ENCODE measurements around the gene OCA2.

OCA2 gene

GRCh38 chr15:27847775-27848710, 251.1 kb downstream of the OCA2 start:
- no peak for DNase-seq (ENCODE audit: low read depth)

GRCh38 chr15:27846722-27847395, 252.3 kb downstream of the OCA2 start:
- DNase-seq (ENCODE audit: low read depth): no peak

GRCh38 chr15:27845535-27846369, 253.4 kb downstream of the OCA2 start:
- DNase-seq (ENCODE audit: low read depth): no peak

- peak; percentile 26 for DNase-seq (ENCODE audit: low read depth)
Measured at GRCh38 chr15:27844018-27844666, 255.0 kb downstream of the OCA2 start.

- no peak for DNase-seq (ENCODE audit: low read depth)
Measured at GRCh38 chr15:27843146-27843545, 256.0 kb downstream of the OCA2 start.

GRCh38 chr15:27842526-27842925, 256.6 kb downstream of the OCA2 start:
- no peak for DNase-seq (ENCODE audit: low read depth)

- DNase-seq (ENCODE audit: low read depth): no peak
Measured at GRCh38 chr15:27835233-27835939, 263.7 kb downstream of the OCA2 start.

- no peak for DNase-seq (ENCODE audit: low read depth)
Measured at GRCh38 chr15:27834684-27835083, 264.4 kb downstream of the OCA2 start.

- no peak for DNase-seq (ENCODE audit: low read depth)
Measured at GRCh38 chr15:27833974-27834373, 265.1 kb downstream of the OCA2 start.

GRCh38 chr15:27833178-27833577, 265.9 kb downstream of the OCA2 start:
- DNase-seq (ENCODE audit: low read depth): no peak

GRCh38 chr15:27832237-27832596, 266.9 kb downstream of the OCA2 start:
- no peak for DNase-seq (ENCODE audit: low read depth)

- no peak for DNase-seq (ENCODE audit: low read depth)
Measured at GRCh38 chr15:27831384-27832236, 267.5 kb downstream of the OCA2 start.

- no peak for DNase-seq (ENCODE audit: low read depth)
Measured at GRCh38 chr15:27828746-27829145, 270.4 kb downstream of the OCA2 start.

GRCh38 chr15:27826902-27827714, 272.0 kb downstream of the OCA2 start:
- DNase-seq (ENCODE audit: low read depth): peak; percentile 31

- DNase-seq (ENCODE audit: low read depth): no peak
Measured at GRCh38 chr15:27826411-27826810, 272.7 kb downstream of the OCA2 start.

- DNase-seq (ENCODE audit: low read depth): no peak
Measured at GRCh38 chr15:27824841-27825422, 274.2 kb downstream of the OCA2 start.

- DNase-seq (ENCODE audit: low read depth): no peak
Measured at GRCh38 chr15:27821273-27821672, 277.8 kb downstream of the OCA2 start.

GRCh38 chr15:27820722-27821121, 278.4 kb downstream of the OCA2 start:
- DNase-seq (ENCODE audit: low read depth): no peak

GRCh38 chr15:27820232-27820631, 278.9 kb downstream of the OCA2 start:
- DNase-seq (ENCODE audit: low read depth): no peak
